HG02938 (cell line): ENCODE results near the gene SHC4.
A peak's percentile ranks its signal among the peaks of the same experiment; 100 is the strongest.
"Not testable (repeated sequence)": the region's sequence is repeated elsewhere in the genome, so short reads cannot be mapped to it uniquely, and the experiment has no call there.

Source experiments
- ATAC-seq: cut with Tn5 transposase; IDR thresholded peaks from one replicate; pipeline ENCODE4 v1.9.1; 2021; ENCODE audit warnings: mild to moderate bottlenecking, moderate library complexity; ENCODE audit not compliant: unreplicated experiment

Gene SHC4

DNA sequence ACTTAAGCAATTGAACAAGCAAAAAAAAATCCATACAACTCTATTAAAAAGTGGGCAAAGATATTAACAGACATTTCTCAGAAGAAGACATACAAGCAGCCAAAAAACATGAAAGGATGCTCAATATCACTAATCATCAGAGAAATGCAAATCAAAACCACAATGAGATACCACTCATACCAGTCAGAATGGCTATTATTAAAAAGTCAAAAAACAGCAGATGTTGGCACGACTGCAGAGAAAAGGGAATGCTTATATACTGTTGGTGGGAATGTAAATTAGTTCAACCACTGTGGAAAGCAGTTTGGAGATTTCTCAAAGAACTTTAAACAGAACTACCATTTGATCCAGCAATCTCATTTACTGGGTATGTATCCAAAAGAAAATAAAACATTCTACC, 7.2 kb upstream of the SHC4 start:
- not testable (repeated sequence) for ATAC-seq

DNA sequence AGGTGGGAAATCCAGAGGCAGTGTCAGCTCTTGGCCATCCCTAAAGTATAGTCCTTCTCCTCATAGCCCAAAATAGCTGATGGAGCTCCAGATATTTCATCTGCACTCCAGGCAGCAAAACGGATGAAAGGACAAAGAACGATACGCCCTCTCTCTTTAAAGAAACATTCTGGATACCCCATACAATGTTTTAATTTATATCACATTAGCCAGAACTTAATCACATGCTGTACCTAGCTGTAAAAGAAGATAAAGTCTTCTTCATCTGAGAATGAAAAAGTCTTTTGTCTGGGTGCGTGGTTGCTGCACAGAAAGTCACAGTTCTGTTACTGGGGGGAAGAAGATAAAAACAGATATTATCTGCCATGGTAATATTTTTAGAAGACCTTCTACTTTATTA, 4.3 kb upstream of the SHC4 start:
- no peak for ATAC-seq

DNA sequence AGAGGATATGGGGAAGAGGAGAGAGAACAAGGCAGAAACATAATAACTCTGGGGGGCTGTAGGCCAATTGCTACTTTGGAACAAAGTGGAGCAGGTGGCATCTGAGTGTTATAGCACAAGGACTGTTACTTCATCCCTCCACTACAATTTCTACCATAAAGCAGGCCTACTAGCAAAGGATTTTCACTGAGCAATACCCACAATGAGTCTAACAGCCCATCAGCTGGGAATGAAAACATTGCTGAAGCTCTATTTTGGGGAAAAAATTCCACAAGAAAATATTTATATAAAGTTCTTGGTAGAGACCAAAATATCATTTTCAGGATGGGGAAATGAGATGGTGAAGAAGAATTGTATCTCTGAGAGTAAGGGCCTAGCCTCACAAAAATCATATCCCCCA, 3.6 kb upstream of the SHC4 start:
- ATAC-seq: no peak

DNA sequence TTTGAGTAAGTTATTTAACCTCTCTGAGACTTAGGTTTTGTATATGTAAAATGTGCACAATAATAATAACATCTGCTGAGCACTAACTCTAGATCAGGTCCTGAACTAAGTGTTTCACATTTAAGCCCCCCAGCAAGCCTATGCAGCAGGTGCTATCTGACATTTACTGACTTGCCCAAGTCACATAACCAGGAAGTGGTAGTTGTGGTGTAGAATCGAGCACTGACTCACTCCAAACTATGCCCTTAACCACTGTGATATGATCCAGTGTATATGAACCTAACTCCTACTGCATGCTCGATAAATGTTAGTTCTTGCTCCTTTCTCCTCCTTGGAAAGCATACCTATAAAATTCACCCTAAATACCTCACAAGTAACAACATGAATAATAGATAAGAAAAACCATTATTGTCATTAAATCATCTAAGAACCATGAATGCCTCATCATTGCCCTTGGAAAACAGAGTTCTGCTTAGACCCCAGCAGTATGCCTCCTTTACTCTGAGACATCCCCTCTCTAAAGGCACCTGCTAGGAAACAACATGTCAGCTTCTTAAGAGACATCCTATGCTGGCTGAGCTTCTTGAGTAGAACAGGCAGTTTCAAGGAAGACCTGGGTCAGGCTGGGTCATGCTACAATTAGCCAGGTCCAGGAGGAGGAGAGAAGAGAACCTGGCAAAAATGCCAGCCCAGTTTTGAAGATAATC, 3.0 kb upstream of the SHC4 start:
- ATAC-seq: peak; percentile 67

DNA sequence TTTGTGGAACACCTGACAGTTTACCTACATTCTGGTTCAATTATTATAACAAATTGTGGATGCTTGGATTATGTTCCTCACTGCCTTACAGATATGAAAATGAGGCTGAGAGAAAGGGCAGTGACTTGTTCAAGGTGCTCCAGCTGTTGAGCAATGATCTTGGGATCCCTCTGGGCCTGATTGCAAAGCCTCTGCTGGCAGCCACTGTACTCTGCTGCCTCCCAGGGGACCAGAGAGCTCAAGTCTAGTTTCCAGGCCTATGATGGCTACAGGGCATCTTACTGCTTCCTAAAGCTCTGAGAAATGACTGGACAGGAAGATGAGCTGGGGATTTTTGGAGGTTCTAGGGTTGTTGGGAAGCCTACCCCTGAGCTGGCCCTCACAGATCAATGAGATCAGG, 2.3 kb upstream of the SHC4 start:
- ATAC-seq: peak; percentile 54

DNA sequence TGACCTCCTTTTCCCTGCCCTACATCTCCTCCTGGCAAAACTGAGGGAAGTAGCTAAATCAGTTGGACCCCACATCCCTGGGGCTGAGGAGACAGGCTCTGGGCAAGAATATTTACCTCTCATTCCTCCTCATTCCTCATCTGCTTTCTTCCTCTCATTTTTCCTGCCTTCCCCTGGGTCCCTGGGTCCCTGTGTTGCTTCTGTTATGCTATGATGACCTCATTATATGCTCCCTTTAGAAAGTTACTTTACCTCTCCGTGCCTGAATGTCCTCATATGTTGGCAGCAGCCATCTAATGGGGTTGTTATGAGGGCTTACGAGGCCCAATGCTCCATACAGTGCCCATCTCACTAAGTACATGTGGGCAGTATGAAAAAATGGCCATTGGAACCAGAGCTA, 1.2 kb upstream of the SHC4 start:
- ATAC-seq: no peak

DNA sequence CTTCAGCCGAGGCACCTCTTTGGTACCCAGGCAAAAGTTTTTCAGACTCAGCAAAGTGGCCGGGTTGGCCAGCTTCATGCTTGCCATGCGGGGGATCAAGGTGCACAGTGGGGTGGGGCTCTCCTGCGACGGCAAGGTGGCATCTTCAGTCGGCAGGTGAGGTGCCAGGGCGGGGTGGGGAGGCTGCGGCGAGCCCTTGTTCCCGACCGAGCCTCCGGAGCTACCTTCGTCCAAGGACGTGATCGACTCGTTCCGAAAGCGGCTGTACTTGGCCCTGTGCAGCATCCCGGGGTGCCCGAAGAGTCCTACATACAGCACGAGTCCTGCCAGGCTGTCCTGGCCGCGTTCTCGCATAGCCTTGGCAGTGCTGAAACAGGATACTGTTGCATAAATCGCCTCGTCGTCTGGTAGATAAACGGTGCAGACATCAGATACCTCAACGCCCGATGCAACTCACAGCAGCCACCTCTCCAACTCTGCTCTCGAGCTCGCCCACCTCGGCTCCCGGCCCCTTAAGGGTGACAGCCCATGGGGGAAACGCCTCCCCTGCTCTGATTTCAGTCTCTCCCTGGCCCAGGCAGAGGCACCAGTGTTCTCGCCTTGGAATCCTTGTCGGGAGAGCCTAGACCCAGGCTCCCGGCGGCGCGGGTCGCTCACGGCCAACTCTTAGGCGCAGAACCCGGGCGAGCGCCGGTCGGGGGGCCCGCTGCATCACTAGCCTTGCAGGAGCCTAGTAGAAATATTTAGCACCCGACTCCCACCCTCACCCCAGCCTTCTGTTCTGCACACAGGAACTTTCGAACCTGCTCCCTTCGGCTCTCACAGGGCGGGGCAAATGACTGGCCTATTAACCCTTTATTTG, 826 bp downstream of the SHC4 start:
- ATAC-seq: no peak

DNA sequence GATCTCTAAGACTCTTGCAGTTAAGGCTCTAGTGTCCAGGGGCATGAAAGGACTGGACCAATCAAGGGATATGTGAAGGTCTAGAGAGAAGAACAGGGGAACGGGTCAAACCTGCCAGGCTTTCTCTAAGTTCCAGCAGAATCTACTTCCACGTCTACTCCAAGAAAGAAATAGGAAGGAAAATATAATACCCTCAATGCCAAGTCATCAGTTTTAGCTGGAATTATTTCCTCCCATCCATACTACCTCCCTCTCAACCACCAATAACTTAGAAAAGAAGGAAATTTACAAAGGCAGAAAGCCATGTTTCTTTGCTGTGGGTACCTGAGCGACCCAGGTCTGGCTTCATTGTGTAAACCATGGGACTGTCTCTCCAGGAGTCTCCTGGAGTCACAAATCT, 7.8 kb downstream of the SHC4 start:
- no peak for ATAC-seq

DNA sequence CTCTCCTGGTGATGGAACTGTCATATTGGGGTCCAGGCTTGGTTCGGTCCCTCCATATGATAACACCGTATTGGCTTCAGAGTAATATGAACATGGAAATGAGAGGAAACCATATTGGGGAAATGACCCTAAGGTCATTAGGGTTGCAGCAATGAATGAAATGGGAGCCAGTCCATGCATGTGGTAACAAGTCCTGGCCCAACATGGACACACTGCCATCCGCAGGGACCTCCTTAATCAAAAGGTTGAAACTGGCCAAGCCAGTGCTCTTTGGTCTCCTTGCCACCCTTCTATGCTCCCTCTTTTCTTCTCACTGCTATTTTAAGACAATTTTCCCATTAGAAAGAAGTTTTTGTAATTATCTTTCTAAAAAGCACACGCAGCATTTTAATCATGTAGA, 8.3 kb downstream of the SHC4 start:
- no peak for ATAC-seq

DNA sequence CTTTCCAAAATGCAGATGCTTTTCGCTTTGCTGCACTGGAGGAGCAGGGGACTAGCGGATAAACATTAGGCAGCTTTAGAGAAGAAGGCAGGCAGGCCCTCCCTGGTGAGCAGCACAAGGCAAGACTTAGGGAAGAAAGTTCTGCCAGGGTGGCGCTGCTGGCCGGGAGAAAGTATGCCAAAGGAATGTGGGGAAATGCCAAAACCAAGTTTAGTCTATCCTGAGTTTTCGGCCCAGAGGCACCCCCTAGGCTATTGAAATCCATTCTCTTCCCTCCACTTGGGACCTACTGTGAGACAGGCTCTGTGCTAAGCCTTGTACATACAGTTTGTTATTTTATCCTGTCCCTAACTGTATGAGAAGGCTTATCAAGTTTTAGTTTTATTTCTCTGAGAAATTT, 9.2 kb downstream of the SHC4 start:
- ATAC-seq: no peak

DNA sequence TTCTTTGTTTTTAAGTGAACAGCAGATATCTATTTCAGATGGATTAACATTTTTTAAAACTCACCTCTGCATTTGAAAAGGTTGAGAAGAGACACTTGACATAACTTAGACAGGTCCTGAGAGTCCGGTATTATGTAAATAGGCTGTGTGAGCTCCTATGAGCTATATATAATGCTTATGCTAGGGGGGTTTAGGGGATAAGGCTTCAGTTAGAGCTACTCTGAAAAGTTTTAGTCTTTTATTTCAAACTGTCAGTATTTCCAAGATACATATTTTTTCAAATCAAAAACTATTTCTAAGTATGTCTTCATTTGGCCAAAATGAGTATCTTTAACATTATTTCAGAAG, 16.9 kb downstream of the SHC4 start:
- ATAC-seq: no peak

DNA sequence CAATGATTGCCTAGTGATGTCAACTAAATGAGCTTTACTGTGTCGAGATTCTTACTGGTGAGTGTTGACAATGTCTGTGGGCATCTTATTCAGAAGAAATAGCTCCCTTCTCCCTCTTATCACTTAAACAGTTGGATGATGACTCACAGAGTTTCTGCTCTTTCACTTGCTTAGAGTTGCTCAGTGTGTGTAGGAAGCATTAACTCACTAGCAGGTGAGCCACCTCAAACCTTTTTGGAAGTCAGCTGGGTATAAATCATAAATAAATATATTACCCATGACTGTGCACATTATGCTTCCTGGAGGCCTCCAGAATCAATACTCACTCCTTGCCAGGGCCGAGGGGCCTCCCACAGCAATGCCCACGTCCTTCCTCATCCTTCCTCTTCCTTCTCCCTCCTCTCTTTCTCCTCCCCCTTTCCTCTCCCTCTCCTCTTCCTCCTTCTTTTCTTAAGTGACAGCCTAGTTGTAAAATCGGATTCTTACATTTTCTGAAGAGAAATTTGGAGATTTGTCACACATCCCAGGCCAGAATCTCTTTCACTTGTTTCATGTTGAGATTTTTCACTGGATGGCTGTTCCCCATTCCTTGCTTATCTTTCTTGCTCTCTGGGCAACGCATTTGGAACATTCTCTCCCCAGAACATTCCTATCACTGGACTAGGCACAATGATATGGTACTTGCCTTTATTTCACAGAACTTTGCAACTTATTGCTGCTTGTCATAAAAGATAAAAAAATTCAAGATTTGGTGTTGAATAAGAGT, 17.5 kb downstream of the SHC4 start:
- no peak for ATAC-seq

DNA sequence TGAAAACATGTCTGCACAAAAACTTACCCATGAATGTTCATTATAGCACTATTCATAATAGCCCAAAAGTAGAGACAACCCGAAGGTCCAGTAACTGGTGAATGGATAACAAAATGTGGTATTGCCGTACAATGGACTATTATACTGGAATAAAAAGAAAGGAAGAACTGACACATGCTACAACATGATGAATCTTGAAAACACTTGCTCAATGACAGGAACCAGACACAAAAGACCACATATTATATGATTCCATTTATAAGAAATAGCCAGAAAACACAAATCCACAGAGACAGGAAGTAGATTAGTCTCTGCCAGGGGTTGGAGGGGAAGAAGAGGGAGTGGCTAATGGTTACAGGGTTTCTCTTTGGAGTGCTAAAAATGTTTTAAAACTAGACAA, 18.3 kb downstream of the SHC4 start:
- ATAC-seq: no peak

DNA sequence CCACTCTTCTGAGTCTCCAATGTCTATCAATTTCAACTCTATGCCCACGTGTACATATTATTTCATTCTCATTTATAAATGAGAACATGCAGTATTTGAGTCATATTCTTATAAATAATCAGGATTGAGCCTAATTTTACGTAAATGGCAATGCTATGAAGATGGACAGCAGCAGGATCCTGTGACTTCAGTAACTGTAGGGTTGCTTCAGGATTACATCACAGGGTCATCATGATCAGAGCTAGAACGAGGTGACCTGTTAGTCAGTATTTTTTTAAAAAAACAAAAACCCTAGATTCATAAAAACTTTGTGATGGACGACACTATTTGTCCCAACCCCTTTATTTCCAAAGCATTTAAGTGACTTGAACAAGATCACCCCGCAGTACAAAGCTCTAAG, 21.8 kb downstream of the SHC4 start:
- ATAC-seq: no peak

DNA sequence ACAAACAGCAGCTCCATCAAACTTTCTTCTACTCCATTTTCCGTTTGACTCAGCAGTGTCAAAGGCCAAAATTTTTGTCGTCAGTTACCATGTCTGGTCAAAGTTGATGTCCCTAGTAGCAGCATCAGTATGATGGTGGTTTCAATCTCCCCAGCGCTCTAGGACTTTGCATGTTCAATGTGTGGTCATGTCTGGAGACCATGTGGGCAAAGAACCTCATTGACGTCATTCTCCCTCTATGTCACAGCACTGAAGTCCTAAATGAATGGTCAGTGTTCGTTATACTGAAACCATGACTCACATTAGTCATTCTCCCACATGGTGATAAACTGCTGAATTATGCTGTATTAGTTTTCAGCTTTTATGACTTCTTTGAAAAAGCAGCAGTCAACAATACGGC, 23.2 kb downstream of the SHC4 start:
- peak; percentile 97 for ATAC-seq

DNA sequence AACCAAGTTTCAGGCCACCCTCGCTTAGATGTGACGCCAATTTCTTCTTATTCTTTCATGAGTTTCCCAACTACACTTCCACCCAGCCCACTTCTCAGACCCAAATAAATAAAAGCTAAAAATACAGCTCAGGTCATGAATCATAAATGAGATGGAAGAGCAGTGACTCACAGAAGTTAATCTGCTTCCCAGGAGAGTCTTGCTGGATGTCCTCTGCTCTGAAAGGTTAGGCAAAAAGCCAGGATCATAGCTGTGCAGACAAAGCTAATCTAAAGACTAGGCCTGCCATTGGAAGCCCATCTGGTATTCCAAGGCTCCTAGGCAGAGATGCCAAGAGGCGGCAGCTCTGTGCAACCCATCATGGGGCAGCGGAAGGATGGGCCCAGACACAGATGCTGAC, 24.1 kb downstream of the SHC4 start:
- ATAC-seq: no peak

DNA sequence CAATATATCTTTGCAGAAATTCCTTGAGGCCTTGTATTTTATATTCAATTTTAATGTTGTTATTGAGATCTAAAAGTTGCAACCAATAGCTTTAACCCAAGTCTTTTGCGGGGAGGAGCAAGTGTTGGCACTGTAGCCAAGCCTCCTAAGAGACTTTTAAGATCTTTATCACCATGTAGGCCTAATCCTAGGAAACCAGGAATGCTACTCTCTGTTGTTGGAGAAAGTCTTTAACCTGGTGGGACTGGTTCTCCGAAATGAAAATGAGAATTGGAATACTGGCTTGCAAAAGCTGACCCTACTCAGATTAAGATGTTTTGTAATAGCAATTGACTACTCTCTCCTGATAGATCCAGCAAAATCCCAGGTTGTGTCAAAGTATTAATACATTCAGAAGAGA, 25.8 kb downstream of the SHC4 start:
- no peak for ATAC-seq

DNA sequence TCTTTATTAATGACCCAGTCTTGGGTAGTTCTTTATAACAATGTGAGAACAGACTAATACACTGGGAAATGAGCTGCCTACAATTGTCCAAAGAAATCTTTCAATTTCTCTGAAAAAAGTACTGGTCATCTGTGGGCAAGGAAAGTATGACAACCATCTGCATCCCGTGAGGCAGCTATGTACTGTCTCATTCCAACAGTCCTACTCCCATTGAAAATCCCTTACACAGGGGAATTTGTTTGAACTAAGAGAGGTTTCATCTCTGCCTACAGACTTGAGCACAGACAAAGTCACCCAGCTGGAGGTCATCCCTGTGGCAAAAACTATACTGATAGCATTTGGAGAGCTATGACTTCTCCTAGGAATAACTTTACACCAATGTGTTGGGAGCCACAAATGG, 27.1 kb downstream of the SHC4 start:
- no peak for ATAC-seq

DNA sequence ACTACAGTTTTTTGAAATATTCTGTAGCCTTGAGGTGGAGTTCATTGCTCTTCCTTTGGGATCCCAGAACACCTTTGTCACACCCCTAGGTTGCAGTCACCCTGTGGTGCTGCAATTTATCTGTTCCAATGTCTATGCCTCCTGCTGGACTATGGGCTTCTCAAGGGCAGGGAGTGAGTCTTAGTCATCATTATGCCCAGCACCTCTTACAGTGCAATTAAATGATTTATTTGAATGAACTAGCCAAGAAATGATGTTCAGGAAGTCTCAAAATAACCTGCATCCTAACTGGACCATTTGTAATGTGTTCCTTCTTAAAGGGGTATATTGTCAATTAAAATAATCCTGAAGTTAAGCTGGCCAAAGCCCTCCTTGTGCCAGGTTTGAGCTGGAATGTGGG, 28.5 kb downstream of the SHC4 start:
- no peak for ATAC-seq

DNA sequence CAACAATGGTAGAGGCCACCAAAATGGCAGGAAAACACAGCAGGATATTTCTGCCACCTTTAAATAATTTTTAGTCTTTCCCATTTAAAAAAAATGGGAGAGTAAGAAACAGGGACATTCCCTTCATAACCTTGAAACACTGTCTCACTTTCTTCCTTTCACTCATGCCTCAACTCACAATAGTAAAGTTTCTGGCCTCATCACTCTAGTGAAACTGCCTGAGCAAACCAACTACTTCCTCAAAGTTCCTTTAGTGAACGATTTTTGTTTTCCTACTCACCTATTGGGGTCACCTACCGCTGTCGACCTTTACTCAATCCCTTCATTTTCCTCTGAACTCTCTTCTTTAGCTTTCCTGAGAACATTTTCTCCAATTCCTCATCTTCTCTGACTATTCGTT, 33.0 kb downstream of the SHC4 start:
- ATAC-seq: no peak

DNA sequence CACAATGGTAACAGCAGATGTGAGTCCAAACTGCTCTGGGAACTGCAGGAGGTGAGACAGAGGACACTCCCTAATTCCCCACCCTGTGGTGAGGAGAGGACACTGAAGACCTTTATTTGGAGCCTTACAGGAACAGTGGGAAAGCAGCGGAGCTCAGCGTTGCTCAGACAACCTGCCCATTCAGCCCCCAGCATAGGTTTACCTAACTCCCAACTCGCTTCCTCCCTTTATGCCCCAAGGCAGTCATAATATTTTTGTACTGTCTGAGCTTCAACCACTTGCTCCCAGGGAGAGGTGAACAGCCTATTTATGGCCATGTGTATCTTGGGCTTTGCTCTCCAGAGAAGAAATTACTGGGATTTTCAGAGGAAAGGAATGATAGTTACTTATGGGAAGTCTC, 34.1 kb downstream of the SHC4 start:
- ATAC-seq: no peak
